HG02938 (cell line): ENCODE data around the gene SLC5A10.

Source experiments
- ATAC-seq: cut with Tn5 transposase; IDR thresholded peaks from one replicate; pipeline ENCODE4 v1.9.1; 2021; ENCODE audit warnings: mild to moderate bottlenecking, moderate library complexity; ENCODE audit not compliant: unreplicated experiment

The SLC5A10 gene

DNA sequence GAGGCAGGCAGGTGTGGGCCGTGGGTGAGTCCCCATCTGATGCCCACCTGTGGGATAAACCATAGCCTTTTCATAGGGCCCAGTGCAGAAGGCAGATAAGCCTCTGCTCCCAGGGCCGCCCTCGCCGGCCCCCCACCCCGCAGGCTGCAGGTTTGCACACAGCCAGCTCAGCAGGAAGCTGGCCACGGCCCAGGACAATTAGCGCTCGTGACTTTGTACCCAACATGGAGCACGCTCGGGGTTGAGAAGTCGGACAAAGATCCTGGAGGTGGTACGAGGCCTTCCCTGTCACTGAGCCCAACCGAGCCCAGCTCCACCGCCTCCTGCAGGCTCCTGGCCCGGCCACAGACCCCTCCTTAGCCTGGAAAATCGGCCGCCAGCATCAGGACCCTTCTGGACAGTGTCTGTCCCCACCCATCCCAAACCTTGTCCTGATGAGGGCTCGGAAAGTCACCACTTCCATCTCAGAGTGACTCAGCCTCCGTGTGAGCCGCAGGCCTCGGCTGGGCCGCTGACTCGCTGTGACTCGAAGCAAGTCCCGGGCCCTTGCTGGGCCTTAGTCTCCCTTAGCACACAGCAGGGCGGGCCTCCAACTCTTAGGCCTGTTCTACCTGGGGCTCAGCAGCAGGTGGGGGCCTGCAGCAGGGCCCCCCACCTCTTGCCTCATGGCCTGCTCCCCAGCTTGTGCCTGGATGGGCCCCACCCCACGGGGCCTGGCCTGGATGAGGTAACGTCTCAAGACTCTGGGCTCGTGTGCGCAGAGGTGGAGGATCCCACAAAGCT is 29.9 kb downstream of the SLC5A10 start:
- ATAC-seq = no peak

DNA sequence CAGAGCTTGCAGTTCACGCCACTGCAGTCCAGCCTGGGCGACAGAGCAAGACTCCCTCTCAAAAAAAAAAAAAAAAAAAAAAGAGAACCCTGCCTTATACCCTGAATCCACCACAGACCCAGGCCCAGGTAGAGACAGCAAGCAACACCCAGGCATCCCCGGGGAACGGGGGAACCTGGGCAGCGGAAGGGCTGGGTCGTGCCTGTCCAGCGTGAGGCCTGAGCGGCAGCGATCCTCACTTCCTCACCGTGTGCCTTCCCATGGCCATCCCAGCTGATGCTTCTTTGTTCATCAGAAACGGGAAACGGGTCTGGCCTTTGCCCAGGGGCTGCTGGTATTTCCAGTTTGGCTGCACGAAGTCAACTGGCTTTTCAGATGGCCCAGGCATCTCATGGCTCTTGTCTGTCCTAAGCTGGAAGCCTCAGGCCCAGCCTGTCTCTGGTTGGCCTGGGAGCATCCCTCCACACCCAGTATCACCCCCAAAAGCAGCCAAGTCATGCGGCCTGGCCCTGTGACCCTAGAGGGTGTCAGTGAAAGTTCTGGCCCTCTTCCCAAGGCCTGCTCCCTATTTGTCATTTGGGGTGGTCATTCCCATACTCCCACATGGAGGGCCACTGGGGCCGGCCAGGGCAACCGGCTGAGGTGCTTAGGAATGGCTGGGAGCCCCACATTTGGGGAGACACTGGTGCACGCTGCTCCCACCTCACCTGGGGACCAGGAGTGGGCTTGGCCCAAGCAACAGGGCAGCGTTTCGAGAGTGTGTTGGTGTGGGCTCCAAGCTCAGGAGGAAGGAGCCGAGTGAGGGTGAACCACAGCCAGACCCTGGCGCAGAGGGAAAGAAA is 32.5 kb downstream of the SLC5A10 start:
- ATAC-seq = no peak

DNA sequence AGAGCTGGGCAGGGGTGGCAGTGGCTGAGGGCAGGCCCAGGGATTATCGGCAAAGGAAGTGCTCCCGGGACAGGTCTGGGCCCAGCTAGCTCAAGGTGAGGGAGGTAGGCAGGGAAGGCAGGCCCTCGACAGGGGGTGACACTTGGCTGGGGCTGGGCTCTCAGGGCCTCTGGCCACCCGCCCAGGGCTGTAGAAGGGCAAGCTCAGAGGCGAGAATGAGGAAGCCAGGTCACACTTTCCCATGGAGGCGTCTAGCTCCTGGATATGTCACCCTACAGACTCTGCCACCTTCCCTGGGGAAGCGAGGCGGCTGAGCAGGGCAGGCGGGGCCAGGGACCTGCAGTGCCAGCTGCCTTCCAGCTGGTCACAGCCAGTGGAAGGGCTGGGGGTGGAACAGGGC is 33.5 kb downstream of the SLC5A10 start:
- no peak for ATAC-seq

DNA sequence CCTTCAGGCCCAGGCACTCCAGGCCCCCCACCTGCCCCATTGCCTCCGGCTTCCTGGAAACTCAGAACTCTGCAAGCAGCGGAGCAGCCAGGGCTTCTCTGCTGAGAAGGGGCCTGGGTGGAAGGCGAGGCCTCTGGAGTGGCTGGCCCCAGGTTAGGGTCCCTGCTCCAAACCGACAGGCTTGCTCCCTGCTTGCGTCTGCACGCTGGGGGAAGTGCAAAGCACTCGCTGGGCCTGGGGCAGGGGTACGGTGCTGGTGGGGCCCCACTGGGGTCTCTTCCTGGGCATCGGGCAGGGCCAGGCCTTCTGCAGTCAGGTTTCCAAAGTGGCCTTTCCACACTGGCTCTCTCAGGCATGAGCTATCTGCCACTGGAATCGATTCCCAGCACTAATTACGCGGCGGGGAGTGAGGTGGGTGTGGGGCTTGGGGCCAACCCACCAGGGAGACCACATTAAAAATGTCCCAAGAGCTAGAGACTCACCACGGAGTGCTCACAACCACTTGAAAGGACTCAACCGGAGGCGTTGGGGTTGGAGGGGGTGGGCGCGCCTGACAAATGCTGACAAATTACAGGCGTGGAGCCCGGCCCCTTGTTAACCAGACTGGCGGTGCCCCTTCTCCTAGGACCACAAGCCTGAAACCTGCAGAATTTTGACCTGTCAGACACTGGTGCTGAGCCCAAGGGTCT is 34.7 kb downstream of the SLC5A10 start:
- no peak for ATAC-seq

DNA sequence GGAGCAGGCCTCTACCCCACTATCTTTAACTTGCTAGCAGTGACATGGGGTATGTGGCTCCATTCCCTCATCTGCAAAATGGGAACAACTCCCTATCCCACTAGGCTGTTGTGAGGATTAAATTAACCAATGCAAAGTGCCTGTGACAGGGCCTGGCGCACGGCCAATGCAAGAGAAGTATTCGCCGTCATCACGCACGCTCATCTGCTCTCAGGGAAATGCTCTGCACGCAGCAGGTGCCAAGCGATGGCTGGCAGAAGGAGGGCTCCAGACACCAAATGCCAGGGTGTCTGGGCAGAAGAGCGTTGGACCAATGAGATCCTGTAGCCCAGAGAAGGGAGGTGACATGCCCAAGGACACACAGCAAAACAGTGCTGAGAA is 35.3 kb downstream of the SLC5A10 start:
- no peak for ATAC-seq

DNA sequence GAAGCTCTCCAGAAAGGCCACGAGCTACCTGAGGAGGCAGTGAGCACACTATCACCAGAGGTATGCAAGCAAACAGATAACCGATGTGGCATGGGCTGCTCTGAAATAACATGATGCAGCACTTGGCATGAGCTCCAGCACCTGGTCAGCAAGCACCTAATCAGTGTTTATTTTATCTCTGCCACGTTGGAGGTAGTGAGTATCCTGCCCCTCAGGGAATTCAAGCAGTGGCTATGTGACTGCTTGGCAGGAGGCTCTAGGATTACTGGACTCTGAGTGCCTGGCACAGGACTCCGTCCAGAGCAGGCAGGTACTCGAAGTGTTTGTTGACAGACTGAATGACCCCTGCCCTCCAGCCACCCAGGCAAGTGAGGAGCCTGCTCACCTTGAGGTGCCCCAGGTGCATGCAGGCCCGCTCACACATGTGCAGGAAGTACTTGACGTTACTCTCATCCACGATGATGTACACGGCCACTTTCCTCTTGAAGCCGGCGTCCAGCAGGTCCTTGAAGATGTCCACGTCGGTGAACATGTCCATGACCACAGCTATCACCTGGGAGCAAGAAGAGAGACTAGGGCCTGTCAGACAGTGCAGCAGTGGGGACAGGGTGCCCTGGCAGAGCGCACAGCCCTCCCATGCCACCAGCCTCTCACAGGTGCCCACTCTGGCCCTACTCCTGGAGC is 36.0 kb downstream of the SLC5A10 start:
- ATAC-seq = no peak

DNA sequence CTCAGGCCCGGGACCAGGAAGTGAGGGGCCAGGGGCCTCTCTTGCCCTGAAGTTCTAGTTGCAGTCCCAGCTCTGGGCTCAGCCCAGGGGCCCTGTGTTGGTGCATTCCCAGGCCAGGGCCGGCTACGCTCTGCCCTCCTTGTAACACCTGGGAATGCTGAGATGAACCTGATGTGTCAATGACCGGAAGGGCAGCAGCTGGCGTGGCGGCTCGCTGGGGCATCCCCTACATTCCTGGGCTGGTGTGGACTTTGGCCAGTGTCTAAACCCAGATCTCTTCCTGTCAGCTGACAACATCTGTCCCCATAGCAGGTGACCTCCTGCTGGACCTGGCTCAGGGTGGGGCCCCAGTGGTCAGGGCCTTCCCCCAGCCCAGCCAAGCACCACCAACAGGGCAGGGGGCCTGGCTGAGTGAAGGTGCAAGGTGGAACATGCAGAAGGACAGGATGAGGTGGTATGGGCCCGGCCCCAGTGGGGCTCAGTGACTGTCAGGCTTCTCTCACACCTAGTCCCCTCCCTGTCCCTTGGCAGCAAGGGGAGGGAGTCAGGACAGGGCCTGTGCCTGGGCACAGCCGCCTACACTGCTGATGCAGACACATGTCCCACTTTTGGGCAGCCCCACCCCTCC is 36.7 kb downstream of the SLC5A10 start:
- ATAC-seq = no peak

DNA sequence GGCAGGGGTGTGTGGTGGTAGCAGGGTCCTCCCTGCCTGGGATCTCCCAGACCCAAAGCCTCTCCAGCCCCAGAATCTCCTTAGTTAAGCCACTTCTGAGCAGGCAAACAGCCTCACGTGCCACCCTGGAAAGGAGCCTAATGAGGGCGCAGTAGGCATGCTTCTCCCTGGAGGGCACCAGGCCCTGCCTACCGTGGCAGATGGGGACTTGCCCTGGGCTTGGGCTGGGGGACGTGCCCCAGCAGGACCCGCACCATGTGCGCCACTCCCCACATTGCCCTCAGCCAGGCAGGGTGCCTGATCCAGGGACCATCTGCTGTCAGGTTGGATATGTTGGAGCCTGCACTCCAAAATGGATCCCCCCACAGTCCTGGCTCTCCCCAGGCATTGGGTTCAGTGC is 38.4 kb downstream of the SLC5A10 start:
- no peak for ATAC-seq

DNA sequence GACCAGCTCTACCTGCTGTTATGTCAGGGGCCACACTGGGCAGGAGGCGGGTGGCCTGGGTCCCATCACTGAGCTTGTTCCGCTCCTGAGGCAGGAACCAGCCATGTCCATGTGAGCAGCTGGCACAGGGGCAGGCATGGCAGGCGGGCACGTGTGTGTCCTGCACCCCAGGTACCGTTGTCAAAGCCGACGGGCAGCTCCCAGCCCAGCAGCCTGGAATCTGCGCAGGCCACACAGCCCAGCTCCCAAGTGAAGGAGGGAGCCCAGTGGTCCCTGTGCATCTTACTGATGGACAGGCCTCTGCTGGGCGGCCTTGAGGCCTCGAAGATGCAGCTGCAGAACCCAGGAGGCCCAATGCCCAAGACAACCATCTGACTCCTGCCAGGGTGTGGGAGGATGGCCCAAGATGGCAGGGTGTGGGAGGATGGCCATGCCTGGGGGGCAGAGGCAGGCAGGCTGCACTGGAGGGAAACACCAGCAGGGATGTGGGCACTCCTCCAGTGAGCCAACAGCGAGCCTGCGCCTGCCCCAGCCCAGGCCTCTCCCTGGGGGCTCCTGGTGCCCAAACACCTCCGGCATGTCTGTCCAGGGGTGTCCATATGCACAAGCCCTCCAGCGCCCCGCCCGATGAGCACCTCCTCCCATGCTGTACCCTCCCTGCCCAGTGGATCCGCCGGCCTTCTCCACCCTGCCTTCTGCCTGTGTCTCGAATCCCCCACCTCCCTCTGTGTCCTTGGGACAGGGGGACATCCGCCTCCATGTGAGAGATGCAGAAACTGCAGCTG is 39.8 kb downstream of the SLC5A10 start:
- ATAC-seq = no peak

DNA sequence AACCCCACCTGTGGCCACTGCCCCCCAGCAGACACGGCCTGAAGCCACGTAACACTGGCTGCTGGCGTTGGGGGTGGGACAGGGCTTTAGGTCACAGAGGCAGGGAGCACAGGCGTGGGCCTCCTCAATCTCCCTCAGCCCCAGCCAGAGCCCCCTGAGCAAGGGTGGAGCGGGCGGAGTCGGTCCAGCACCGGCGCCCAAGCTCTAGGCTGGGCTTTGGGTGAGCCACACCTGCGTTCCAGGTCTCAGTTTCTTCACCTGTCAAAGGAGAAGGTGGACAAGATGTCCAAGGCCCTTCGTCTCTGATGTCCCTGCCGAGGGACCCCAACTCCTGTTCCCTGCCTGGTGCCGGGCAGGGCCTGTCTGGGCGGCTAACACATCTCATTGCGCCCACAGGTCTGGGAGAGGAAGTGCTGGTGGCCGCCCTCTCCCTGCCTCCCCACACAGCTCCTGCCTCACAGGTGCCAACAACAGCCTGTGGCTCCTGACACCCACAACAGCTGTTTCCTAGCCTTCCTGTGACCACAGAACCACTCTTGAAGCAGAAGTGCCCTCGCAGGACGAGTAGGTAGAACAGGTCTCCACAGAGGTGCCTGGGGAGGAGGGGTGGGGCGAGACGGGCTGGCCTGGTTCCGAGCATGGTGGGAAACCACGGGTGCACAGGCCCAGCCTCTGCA is 40.6 kb downstream of the SLC5A10 start:
- ATAC-seq = no peak

DNA sequence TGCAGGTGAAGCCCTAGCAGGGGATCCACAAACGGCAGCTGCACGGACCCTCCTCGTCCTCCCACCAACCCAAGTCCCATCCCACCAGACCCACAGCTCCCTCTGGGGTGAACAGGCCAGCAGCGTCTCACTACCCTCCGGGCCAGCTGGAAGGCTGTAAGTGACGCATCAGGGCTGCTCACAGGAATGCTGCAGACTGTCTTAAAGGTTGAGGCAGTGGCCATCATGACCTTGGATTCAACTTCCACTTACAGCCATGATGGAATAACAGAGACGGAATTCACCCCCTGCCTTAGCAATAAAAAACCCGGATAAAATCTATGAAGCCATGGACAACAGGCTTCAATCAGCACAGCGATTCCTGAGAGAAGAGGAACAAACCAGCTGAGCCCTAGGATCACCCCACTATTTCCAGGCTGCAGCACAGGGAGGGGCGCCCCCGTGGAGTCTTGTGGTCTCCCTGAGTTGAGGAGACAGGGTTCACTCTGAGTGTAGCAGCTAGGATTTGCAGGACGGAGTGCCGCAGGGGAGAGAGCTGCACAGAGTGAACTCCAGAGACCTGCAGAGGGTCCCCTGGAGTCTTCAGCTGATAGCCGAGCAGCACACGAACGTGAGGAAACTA is 42.1 kb downstream of the SLC5A10 start:
- no peak for ATAC-seq

DNA sequence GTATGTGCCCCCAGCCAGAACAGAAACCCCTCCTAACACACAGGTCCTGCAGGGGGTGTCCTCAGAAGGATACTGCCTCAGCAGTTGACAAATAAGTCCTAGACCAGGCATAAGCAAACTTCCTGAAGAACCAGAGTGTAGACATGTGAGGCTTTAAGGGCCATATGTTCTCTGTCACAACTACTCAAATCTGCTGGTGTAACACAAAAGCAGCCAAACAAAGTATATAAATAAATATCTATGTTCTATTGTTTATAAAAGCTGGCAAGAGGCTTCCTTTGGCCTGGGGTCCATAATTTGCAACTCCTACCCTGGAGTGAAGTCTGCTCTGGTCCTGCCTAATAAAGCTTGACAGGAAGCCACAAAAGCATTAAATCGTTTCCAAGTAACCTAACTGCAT is 42.7 kb downstream of the SLC5A10 start:
- no peak for ATAC-seq

DNA sequence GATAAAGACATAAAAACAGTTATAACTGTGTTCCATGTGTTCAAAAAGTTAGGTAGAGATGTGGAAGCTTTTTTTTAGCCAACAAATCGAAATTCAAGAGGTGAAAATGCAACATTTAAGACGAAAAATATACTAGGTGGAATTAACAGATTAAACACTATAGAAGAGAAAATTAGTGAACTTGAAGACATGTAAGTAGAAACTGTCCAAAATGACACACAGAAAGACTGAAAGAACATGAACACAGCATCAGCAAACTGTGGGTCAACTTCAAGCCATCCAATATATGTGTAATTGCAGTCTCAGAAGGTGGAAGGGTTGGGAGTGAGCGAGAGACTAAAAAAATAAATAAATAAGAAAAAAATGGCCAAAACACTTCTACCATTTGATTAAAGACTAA is 43.3 kb downstream of the SLC5A10 start:
- no peak for ATAC-seq

DNA sequence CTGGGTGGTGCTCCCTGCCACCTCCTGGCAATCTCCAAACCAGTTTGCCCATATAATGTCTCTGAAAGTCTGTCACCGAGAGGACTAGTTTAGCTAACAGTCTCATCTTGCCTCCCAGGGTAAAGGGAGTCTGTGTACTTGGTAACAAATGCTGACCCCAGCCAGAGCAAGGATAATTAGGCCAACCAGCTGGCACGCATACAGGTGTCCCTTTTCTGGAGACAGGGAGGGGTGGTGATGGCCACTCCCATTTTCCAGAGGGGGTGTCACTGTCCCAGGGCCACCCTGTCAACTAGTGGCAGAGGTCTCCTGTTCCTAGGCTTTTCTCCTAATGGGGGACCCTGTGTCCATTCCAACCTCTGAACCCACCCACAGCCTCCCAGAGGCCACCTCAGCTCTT is 44.5 kb downstream of the SLC5A10 start:
- ATAC-seq = no peak

DNA sequence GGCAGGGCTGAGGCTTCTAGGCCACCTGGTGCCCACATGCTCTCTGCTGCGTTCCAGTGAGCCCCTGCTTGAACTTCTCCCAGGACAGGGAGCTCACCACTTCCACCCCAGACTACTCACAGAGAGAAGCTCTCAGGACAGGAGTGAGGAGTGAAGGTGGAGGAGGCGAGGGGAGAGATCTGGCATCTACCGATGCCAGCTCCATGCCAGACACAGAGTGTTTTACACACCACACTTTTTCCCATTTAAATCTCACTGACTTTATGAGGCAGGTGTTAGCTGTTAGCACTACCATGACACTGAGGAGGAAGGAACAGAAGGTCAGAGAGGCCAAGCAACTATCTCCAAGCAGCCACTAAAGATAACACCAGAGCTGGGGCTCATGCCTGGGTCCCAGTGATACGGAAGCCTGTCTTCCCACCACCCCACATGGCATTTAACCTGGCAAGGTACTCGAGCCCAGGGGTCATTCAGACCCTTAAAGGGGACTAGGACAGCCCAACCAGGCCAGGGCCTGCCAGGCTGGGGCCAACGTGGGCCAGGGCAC is 45.8 kb downstream of the SLC5A10 start:
- ATAC-seq = no peak

DNA sequence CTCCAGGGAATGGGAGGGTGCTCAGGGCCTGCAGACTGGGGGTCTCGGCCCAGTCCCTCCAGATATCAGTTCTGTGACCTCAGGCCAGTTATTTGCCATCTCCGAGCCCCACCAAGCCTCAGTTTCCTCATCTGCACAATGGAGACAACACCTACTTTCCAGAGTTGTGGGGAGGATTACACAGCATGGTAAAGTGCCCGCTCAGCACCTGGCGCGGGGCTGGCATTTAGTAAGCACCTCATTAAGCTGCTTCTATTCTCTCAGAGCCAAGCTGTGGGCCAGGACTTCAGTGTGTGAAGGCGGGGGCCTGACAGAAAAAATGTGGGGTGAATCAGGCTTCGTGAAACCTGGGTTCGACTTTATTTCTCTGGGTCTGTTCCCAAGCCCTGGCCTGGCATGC is 47.4 kb downstream of the SLC5A10 start:
- no peak for ATAC-seq

DNA sequence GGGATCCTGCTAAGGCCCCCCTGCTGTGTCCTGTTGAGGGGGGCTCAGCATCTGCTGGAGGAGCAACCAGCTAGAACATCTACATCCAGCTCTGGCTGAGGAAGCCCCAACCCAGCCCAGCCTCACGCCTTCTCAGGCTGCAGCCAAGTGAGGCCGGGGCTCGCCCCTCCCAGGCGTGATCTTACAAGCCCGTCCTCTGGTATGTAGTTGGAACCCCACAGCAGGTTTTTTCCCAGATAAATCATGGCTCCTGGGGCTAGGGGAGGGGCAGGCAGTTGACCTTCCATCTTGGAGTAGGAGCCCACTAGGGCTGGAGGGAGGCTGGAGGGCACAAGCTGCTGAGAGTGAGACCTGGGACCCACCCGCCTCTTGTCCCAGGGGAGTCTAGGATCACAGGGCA is 47.9 kb downstream of the SLC5A10 start:
- no peak for ATAC-seq

DNA sequence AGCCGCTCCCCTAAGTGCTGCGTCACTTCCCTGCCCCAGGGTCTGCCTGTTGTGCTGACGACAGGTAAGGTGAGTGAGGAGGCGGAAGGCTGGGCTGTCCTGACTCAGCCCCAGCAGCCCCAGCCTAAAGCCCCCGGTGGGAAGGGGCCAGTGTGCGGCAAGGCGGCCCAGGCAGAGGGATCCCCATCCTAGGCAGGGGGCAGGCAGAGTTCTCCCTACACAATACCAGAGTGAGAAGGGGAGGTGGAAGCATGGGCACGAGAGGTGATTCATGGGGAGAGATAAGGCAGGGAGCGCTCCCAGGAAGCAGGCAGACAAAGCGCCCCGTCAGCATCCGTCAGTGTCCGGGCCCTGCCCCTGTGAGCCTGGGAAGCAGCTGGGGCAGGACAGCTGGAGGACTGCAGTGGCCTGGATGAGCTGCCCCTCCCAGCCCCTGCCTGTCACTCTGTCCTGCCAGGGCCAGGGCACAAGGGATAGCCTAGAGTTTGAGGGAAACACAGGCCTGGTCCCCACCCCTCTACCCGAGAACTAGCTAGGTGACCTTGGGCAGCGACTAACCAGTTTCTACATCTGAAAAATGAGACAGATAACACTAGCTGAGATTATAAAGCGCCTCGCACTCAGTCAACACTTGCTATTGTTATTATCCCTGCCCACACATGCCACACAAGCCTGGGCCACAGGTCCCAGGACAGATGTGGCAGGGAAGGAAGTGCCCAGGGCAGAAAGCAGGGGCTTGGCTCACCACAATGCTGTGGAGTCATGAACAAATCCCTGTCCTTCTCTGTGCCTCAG is 48.8 kb downstream of the SLC5A10 start:
- no peak for ATAC-seq
